ENCODE results near the gene EFHD1. TPM values are rescaled to one million over a fixed set of nuclear protein-coding genes. Genes with fewer than 3 reads are reported as not detected.

EFHD1 gene
- total and polyA plus RNA-seq, 4 experiments from 2014 or later: 1.4 to 3.6 (median 1.5) TPM

DNA sequence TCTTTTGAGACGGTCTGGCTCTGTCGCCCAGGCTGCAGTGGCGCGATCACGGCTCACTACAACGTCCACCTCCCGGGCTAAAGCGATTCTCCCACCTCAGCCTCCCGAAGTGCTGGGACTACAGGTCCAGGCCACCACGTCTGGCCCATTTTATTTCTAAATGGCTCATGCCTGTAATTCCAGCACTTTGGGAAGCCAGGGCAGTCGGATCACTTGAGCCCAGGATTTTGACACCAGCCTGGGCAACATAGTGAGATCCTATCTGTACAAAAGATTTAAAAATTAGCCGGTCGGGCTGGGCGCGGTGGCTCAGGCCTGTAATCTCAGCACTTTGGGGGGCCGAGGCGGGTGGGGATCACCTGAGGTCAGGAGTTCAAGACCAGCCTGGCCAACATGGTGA lies 26.4 kb upstream of the EFHD1 start:
- Mint-ChIP-seq H3K27ac (no peak overlapping the region), H3K36me3 (no peaks in the 10 kb centered on the region), H3K27me3 (peaks cover 0 to 3% of the 10 kb centered on the region in 2 donors), H3K9me3 (no peaks in the 10 kb centered on the region), H3K4me3 (peak overlapping the region in 1 of 8 donors; percentile 26), H3K4me1 (peaks cover 0 to 11% (median 6%) of the 10 kb centered on the region in 4 donors)
- peaks cover 5% of the 10 kb centered on the region for H3K4me1 ChIP-seq (ENCODE audit: insufficient read depth, low read length)
- intact Hi-C loops (cut with micrococcal nuclease): loop anchor here (5.0 kb wide), 4 partner anchors 90 to 1105 kb away; partner anchors contain the start of genes GIGYF2 and UGT1A5
- CTCF ChIA-PET (ENCODE audit: partially characterized antibody): interaction anchor here (0.7 kb wide), 2 partner anchors 111 to 1219 kb away, joined by 3 to 4 read pairs; no protein-coding TSS in a partner anchor
- H3K4me3 ChIP-seq (ENCODE audit: low read length in 2 of 2): no peak overlapping the region
- POLR2A ChIA-PET (ENCODE audit: partially characterized antibody): no interaction called here
- DNase-seq: no peak
- no peaks in the 10 kb centered on the region for H3K9me3 ChIP-seq (ENCODE audit: control insufficient read depth in 1 of 2, low read length in 2 of 2)
- no peaks in the 10 kb centered on the region for H3K36me3 ChIP-seq (ENCODE audit: insufficient read depth, low read length)
- H3K27ac ChIP-seq (ENCODE audit: low read depth, low read length): no peak overlapping the region
- no peaks in the 10 kb centered on the region for H3K27me3 ChIP-seq (ENCODE audit: insufficient read depth, low read length)

DNA sequence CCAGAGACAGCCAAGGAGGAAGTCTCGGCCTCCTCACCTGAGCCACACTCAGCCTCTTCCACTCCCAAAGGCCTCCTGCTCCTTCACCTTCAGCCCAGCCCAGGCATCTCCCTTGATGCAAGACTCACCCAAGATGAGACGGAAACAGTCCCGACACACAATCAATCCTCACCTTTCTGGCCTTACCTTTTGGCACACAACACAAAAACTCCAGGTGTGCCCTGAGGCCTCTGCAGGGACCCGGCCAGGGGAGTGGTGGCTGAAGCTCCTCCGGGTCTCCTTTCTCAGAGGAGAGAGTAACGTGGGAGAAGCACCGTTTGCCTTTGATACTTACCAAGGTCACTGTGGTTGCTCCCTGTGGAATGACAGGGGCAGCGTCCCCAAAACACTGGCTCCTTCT lies 23.8 kb upstream of the EFHD1 start:
- Histone ChIP-seq H3K4me1 (ENCODE audit: insufficient read depth, low read length) (peaks cover 5% of the 10 kb centered on the region), H3K27me3 (ENCODE audit: insufficient read depth, low read length) (no peaks in the 10 kb centered on the region), H3K27ac (ENCODE audit: low read depth, low read length) (no peak overlapping the region), H3K36me3 (ENCODE audit: insufficient read depth, low read length) (no peaks in the 10 kb centered on the region), H3K4me3 (ENCODE audit: low read length in 2 of 2) (no peak overlapping the region), H3K9me3 (ENCODE audit: control insufficient read depth in 1 of 2, low read length in 2 of 2) (no peaks in the 10 kb centered on the region)
- ChIA-PET CTCF (ENCODE audit: partially characterized antibody) (interaction anchor here (1.9 kb wide), 1 partner anchor 641 kb away, joined by 10 read pairs; the partner anchor contains the start of gene ATG16L1), POLR2A (ENCODE audit: partially characterized antibody) (no interaction called here)
- no peak overlapping the region for H3K27ac Mint-ChIP-seq
- peaks cover 0 to 3% of the 10 kb centered on the region in 2 donors for H3K27me3 Mint-ChIP-seq
- no peak overlapping the region for H3K4me3 Mint-ChIP-seq
- no peak for DNase-seq
- no peaks in the 10 kb centered on the region for H3K36me3 Mint-ChIP-seq
- peaks cover 2 to 11% (median 6%) of the 10 kb centered on the region in 4 donors for H3K4me1 Mint-ChIP-seq
- H3K9me3 Mint-ChIP-seq: no peaks in the 10 kb centered on the region
- intact Hi-C loops (cut with micrococcal nuclease): loop anchor here (5.0 to 10.0 kb wide), 5 partner anchors 88 to 1103 kb away; partner anchors contain the start of genes GIGYF2 and UGT1A5

DNA sequence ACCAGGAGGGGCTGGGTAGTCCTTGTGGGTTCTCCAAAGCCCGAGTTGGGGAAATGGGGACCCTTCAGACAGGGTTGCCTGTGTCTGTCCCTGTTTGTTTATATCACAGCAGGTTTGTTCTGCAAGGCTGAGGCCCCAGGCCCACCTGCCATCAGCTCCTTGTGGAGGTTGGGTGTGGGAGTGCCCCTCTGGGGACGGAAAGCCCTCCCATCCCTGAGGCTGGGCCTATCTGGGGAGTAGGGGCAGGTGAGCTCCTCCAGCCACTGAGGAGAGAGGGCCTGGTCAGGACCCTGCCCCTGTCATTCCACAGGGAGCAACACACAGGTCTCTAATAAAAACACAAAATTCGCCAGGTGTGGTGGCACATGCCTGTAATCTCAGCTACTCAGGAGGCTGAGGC lies 23.3 kb upstream of the EFHD1 start:
- Mint-ChIP-seq H3K27me3 (peaks cover 0 to 3% of the 10 kb centered on the region in 2 donors), H3K27ac (no peak overlapping the region), H3K9me3 (peaks cover 0 to 1% (median 0%) of the 10 kb centered on the region in 8 donors), H3K4me3 (no peak overlapping the region), H3K36me3 (no peaks in the 10 kb centered on the region), H3K4me1 (peaks cover 2 to 11% (median 6%) of the 10 kb centered on the region in 4 donors)
- no peak for DNase-seq
- Histone ChIP-seq H3K27me3 (ENCODE audit: insufficient read depth, low read length) (no peaks in the 10 kb centered on the region), H3K36me3 (ENCODE audit: insufficient read depth, low read length) (no peaks in the 10 kb centered on the region), H3K27ac (ENCODE audit: low read depth, low read length) (no peak overlapping the region), H3K4me3 (ENCODE audit: low read length in 2 of 2) (no peak overlapping the region), H3K9me3 (ENCODE audit: control insufficient read depth in 1 of 2, low read length in 2 of 2) (no peaks in the 10 kb centered on the region), H3K4me1 (ENCODE audit: insufficient read depth, low read length) (peaks cover 5% of the 10 kb centered on the region)
- ChIA-PET POLR2A (ENCODE audit: partially characterized antibody) (no interaction called here), CTCF (ENCODE audit: partially characterized antibody) (interaction anchor here (1.2 to 1.9 kb wide), 2 partner anchors 14 to 641 kb away, joined by 3 to 10 read pairs; partner anchors contain the start of gene ATG16L1)
- intact Hi-C loops (cut with micrococcal nuclease): loop anchor here (10.0 kb wide), 1 partner anchor 445 kb away; no protein-coding TSS in a partner anchor

DNA sequence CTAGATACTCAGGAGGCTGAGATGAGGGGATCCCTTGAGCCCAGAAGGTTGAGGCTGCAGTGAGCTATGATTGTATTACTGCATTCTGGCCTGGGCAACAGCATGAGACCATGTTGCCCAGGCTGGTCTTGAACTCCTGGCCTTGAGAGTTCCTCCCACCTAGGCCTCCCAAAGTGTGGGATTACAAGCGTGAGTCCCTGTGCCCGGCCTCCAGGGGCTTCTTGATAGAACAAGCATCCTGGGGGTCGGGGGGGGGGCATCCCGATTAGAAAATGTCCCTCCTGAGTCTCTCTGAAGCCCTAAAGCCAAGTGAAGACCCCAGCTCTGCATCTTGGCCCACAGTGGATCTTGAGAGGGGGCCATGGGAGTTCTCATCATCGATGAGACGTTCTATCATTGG lies 22.3 kb upstream of the EFHD1 start:
- H3K36me3 ChIP-seq (ENCODE audit: insufficient read depth, low read length): no peaks in the 10 kb centered on the region
- no peak overlapping the region for H3K27ac Mint-ChIP-seq
- H3K4me3 ChIP-seq (ENCODE audit: low read length in 2 of 2): no peak overlapping the region
- H3K27me3 ChIP-seq (ENCODE audit: insufficient read depth, low read length): no peaks in the 10 kb centered on the region
- H3K4me1 Mint-ChIP-seq: peaks cover 0 to 4% (median 3%) of the 10 kb centered on the region in 4 donors
- CTCF ChIA-PET (ENCODE audit: partially characterized antibody): interaction anchor here (1.2 to 1.9 kb wide), 3 partner anchors 11 to 640 kb away, joined by 3 to 10 read pairs (median 10); partner anchors contain the start of gene ATG16L1
- peaks cover 4% of the 10 kb centered on the region for H3K4me1 ChIP-seq (ENCODE audit: insufficient read depth, low read length)
- H3K9me3 Mint-ChIP-seq: peaks cover 0 to 2% (median 0%) of the 10 kb centered on the region in 8 donors
- H3K27ac ChIP-seq (ENCODE audit: low read depth, low read length): no peak overlapping the region
- no peaks in the 10 kb centered on the region for H3K36me3 Mint-ChIP-seq
- H3K4me3 Mint-ChIP-seq: no peak overlapping the region
- peaks cover 0 to 3% of the 10 kb centered on the region in 2 donors for H3K27me3 Mint-ChIP-seq
- intact Hi-C loops (cut with micrococcal nuclease): loop anchor here (1.0 to 10.0 kb wide), 2 partner anchors 444 to 640 kb away; partner anchors contain the start of gene ATG16L1
- POLR2A ChIA-PET (ENCODE audit: partially characterized antibody): no interaction called here
- no peak for DNase-seq
- H3K9me3 ChIP-seq (ENCODE audit: control insufficient read depth in 1 of 2, low read length in 2 of 2): no peaks in the 10 kb centered on the region

DNA sequence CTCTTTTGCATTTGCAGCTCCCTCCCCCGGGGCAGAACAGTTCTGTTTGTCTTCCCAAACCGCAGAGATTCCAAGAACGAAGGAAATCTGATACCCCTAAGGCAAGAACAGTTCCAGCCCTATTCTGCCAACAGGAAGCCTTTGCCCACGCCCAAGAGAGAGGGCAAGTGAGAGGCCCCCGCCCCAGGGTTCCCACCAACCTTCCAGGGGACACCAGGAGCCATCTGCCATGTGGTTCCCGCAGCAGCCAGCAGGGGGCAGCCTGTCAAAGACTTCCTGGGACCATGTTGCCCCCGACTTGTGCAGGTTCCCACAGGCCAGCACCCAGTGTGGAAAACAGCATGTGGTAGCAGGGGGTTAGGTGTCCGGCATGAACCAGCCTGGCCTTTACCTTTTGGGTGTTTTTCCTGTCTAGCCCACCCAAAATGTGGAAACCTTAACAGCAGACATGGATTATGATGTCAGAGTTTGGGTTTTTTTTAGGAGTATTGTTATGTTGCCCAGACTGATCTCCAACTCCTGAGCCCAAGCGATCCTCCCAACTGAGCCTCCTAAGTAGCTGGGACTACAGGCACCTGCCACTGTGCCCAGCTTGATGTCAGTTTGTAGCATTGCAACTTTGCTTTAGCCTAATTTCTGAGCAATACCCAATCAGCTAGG lies 21.7 kb upstream of the EFHD1 start:
- no peaks in the 10 kb centered on the region for H3K36me3 Mint-ChIP-seq
- peaks cover 0 to 3% of the 10 kb centered on the region in 2 donors for H3K27me3 Mint-ChIP-seq
- Histone ChIP-seq H3K9me3 (ENCODE audit: control insufficient read depth in 1 of 2, low read length in 2 of 2) (no peaks in the 10 kb centered on the region), H3K27me3 (ENCODE audit: insufficient read depth, low read length) (no peaks in the 10 kb centered on the region), H3K27ac (ENCODE audit: low read depth, low read length) (no peak overlapping the region), H3K4me3 (ENCODE audit: low read length in 2 of 2) (no peak overlapping the region), H3K36me3 (ENCODE audit: insufficient read depth, low read length) (no peaks in the 10 kb centered on the region), H3K4me1 (ENCODE audit: insufficient read depth, low read length) (no peaks in the 10 kb centered on the region)
- intact Hi-C loops (cut with micrococcal nuclease): loop anchor here (1.0 to 10.0 kb wide), 2 partner anchors 443 to 640 kb away; partner anchors contain the start of gene ATG16L1
- CTCF ChIA-PET (ENCODE audit: partially characterized antibody): interaction anchor here (0.8 to 1.9 kb wide), 7 partner anchors 12 to 639 kb away, joined by 3 to 10 read pairs (median 3); partner anchors contain the start of gene ATG16L1
- peak; percentile 42 to 58 (median 47) for DNase-seq
- peaks cover 0 to 2% (median 0%) of the 10 kb centered on the region in 4 donors for H3K4me1 Mint-ChIP-seq
- POLR2A ChIA-PET (ENCODE audit: partially characterized antibody): no interaction called here
- peaks cover 0 to 2% (median 0%) of the 10 kb centered on the region in 8 donors for H3K9me3 Mint-ChIP-seq
- H3K27ac Mint-ChIP-seq: no peak overlapping the region
- no peak overlapping the region for H3K4me3 Mint-ChIP-seq

DNA sequence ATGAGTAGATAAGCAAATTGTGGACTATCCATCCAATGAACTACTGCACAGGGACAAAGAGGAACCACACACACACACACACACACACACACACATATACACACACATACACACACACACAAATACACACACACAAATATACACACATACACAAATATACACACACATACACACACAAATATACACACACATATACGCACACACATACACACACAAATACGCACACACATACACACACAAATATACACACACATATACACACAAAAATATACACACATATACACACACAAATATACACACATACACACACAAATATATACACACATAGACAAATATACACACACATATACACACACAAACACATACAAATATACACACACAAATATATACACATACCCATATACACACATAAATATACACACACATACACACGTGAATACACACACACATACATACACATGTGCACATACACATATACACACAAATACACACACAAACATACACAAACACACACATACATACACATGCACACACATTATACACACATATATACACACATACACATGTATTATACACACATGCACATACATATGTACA lies 19.8 kb upstream of the EFHD1 start:
- Histone ChIP-seq H3K4me1 (ENCODE audit: insufficient read depth, low read length) (no peaks in the 10 kb centered on the region), H3K36me3 (ENCODE audit: insufficient read depth, low read length) (no peaks in the 10 kb centered on the region), H3K27me3 (ENCODE audit: insufficient read depth, low read length) (no peaks in the 10 kb centered on the region), H3K4me3 (ENCODE audit: low read length in 2 of 2) (no peak overlapping the region), H3K27ac (ENCODE audit: low read depth, low read length) (no peak overlapping the region), H3K9me3 (ENCODE audit: control insufficient read depth in 1 of 2, low read length in 2 of 2) (no peaks in the 10 kb centered on the region)
- Mint-ChIP-seq H3K27me3 (peaks cover 2 to 3% of the 10 kb centered on the region in 2 donors), H3K9me3 (peaks cover 0 to 2% (median 0%) of the 10 kb centered on the region in 8 donors), H3K4me3 (peak overlapping the region in 1 of 8 donors; percentile 8), H3K36me3 (no peaks in the 10 kb centered on the region), H3K4me1 (peaks cover 0 to 2% (median 0%) of the 10 kb centered on the region in 4 donors), H3K27ac (peak overlapping the region in 1 of 7 donors; percentile 44)
- no peak for DNase-seq
- ChIA-PET POLR2A (ENCODE audit: partially characterized antibody) (no interaction called here), CTCF (ENCODE audit: partially characterized antibody) (no interaction called here)
- intact Hi-C loops (cut with micrococcal nuclease): loop anchor here (10.0 kb wide), 1 partner anchor 441 kb away; no protein-coding TSS in a partner anchor

DNA sequence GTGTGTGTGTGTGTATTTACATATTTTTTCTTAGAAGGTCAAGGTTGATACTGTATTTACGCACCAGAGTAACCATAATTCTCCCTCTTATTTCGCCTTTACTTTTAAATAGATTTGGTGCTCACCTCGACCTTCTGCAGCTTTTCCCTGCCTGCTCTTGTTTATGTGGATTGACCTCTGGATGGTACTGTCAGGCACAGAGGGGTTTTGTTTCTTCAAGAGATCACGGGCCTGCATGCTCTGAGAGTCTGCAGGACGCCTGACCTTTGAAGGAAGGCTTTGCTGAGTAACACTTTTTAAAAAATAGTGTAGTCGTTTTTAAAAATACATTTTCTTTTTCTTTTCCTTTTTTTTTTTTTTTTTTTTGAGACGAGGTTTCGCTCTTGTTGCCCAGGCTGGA lies 18.1 kb upstream of the EFHD1 start:
- Histone ChIP-seq H3K4me1 (ENCODE audit: insufficient read depth, low read length) (no peaks in the 10 kb centered on the region), H3K27me3 (ENCODE audit: insufficient read depth, low read length) (no peaks in the 10 kb centered on the region), H3K36me3 (ENCODE audit: insufficient read depth, low read length) (no peaks in the 10 kb centered on the region), H3K4me3 (ENCODE audit: low read length in 2 of 2) (no peak overlapping the region), H3K9me3 (ENCODE audit: control insufficient read depth in 1 of 2, low read length in 2 of 2) (no peaks in the 10 kb centered on the region), H3K27ac (ENCODE audit: low read depth, low read length) (no peak overlapping the region)
- H3K4me1 Mint-ChIP-seq: peaks cover 0 to 2% (median 0%) of the 10 kb centered on the region in 4 donors
- no peak overlapping the region for H3K4me3 Mint-ChIP-seq
- H3K27ac Mint-ChIP-seq: no peak overlapping the region
- DNase-seq: no peak
- intact Hi-C loops (cut with micrococcal nuclease): loop anchor here (10.0 kb wide), 1 partner anchor 439 kb away; no protein-coding TSS in a partner anchor
- no peaks in the 10 kb centered on the region for H3K36me3 Mint-ChIP-seq
- POLR2A ChIA-PET (ENCODE audit: partially characterized antibody): interaction anchor here (1.6 kb wide), 1 partner anchor 10 kb away, joined by 3 read pairs; no protein-coding TSS in a partner anchor
- peaks cover 2 to 3% of the 10 kb centered on the region in 2 donors for H3K27me3 Mint-ChIP-seq
- peaks cover 0 to 2% (median 0%) of the 10 kb centered on the region in 8 donors for H3K9me3 Mint-ChIP-seq
- CTCF ChIA-PET (ENCODE audit: partially characterized antibody): no interaction called here

Data from CD4-positive, alpha-beta memory T cell (primary cell).